GM12891 (cell line): Measurements from ENCODE around the gene ZFHX2.

ENCODE experiments used
- PAX5 ChIP-seq: IDR thresholded peaks from 2 replicates; pipeline ENCODE4 v1.6.1; 2011; ENCODE audit warnings: low read length, moderate library complexity, mild to moderate bottlenecking; ENCODE audit not compliant: insufficient read depth, severe bottlenecking
- POLR2A ChIP-seq: IDR thresholded peaks from 2 replicates; pipeline ENCODE4 v1.6.1; 2011; ENCODE audit warnings: low read depth, low read length, control low read depth
- POLR2AphosphoS5 ChIP-seq: IDR thresholded peaks from 2 replicates; pipeline ENCODE4 v1.6.1; 2011; ENCODE audit warnings: low read depth, low read length, control low read depth
- POU2F2 ChIP-seq: IDR thresholded peaks from 2 replicates; pipeline ENCODE4 v1.6.1; 2011; ENCODE audit warnings: low read depth, mild to moderate bottlenecking, control low read depth, low read length, moderate library complexity
- SPI1 ChIP-seq: IDR thresholded peaks from 2 replicates; pipeline ENCODE4 v1.6.1; 2011; ENCODE audit warnings: low read depth, low read length, control low read depth
- TAF1 ChIP-seq: IDR thresholded peaks from 2 replicates; pipeline ENCODE4 v1.6.1; 2011; ENCODE audit warnings: low read depth, low read length, control low read depth

GRCh38 chr14:23512156-23512555, 39.4 kb downstream of the ZFHX2 start:
- TF ChIP-seq POLR2A = no peak
- TF ChIP-seq POLR2AphosphoS5 = no peak
- TF ChIP-seq TAF1 = no peak
- TF ChIP-seq SPI1 = no peak
- no peak for TF ChIP-seq PAX5
- TF ChIP-seq POU2F2 = no peak
